ENCODE results near the gene GOLGA5. TPM values are rescaled to one million over a fixed set of nuclear protein-coding genes. Genes with fewer than 3 reads are reported as not detected.
"Not testable (repeated sequence)": the region's sequence is repeated elsewhere in the genome, so short reads cannot be mapped to it uniquely, and the experiment has no call there.

GOLGA5 gene
- total RNA-seq, 1 donor = 73.1 TPM

GRCh38 chr14:92819011-92819597 lies 25.0 kb downstream of the GOLGA5 start:
- Histone ChIP-seq H3K4me2 (ENCODE audit: insufficient read depth, low read length) (no peak overlapping the region), H2AFZ (ENCODE audit: low read length) (no peak overlapping the region), H3K27ac (ENCODE audit: low read depth, low read length) (no peak overlapping the region), H4K20me1 (ENCODE audit: insufficient read depth, low read length) (peaks cover 6% of the 10 kb centered on the region), H3K79me2 (ENCODE audit: insufficient read depth, low read length) (peaks cover 5% of the 10 kb centered on the region), H3K9me3 (ENCODE audit: low read depth, low read length) (no peaks in the 10 kb centered on the region), H3K27me3 (ENCODE audit: insufficient read depth, low read length) (no peaks in the 10 kb centered on the region), H3K4me3 (ENCODE audit: insufficient read depth, low read length) (no peak overlapping the region), H3K36me3 (ENCODE audit: insufficient read depth, low read length) (peaks cover 88% of the 10 kb centered on the region), H3K4me1 (ENCODE audit: insufficient read depth, low read length) (no peaks in the 10 kb centered on the region)
- DNase-seq (ENCODE audit: insufficient read length, low spot score, missing footprints) = no peak
- TF ChIP-seq CTCF (IDR thresholded peaks at IDR 0.05; ENCODE audit: extremely low read depth, low read depth, low read length) = no peak

GRCh38 chr14:92819680-92820535 lies 25.8 kb downstream of the GOLGA5 start:
- not testable (repeated sequence) for H3K4me1 ChIP-seq (ENCODE audit: insufficient read depth, low read length); H3K9me3 ChIP-seq (ENCODE audit: low read depth, low read length); H4K20me1 ChIP-seq (ENCODE audit: insufficient read depth, low read length); H3K4me2 ChIP-seq (ENCODE audit: insufficient read depth, low read length); H3K27ac ChIP-seq (ENCODE audit: low read depth, low read length); H2AFZ ChIP-seq (ENCODE audit: low read length); H3K79me2 ChIP-seq (ENCODE audit: insufficient read depth, low read length); H3K27me3 ChIP-seq (ENCODE audit: insufficient read depth, low read length); H3K4me3 ChIP-seq (ENCODE audit: insufficient read depth, low read length); DNase-seq (ENCODE audit: insufficient read length, low spot score, missing footprints)
- H3K36me3 ChIP-seq (ENCODE audit: insufficient read depth, low read length) = peaks cover 88% of the 10 kb centered on the region

GRCh38 chr14:92820536-92820840 lies 26.4 kb downstream of the GOLGA5 start:
- peaks cover 88% of the 10 kb centered on the region for H3K36me3 ChIP-seq (ENCODE audit: insufficient read depth, low read length)
- H3K4me1 ChIP-seq (ENCODE audit: insufficient read depth, low read length); H3K4me3 ChIP-seq (ENCODE audit: insufficient read depth, low read length); DNase-seq (ENCODE audit: insufficient read length, low spot score, missing footprints); H3K9me3 ChIP-seq (ENCODE audit: low read depth, low read length); H3K4me2 ChIP-seq (ENCODE audit: insufficient read depth, low read length); H3K79me2 ChIP-seq (ENCODE audit: insufficient read depth, low read length); H2AFZ ChIP-seq (ENCODE audit: low read length); H3K27me3 ChIP-seq (ENCODE audit: insufficient read depth, low read length); H4K20me1 ChIP-seq (ENCODE audit: insufficient read depth, low read length); H3K27ac ChIP-seq (ENCODE audit: low read depth, low read length): not testable (repeated sequence)

GRCh38 chr14:92830902-92831301 lies 36.8 kb downstream of the GOLGA5 start:
- Histone ChIP-seq H3K4me3 (ENCODE audit: insufficient read depth, low read length) (no peak overlapping the region), H3K4me1 (ENCODE audit: insufficient read depth, low read length) (no peaks in the 10 kb centered on the region), H3K27me3 (ENCODE audit: insufficient read depth, low read length) (no peaks in the 10 kb centered on the region), H3K36me3 (ENCODE audit: insufficient read depth, low read length) (peaks cover 78% of the 10 kb centered on the region), H4K20me1 (ENCODE audit: insufficient read depth, low read length) (peaks cover under 1% of the 10 kb centered on the region), H3K4me2 (ENCODE audit: insufficient read depth, low read length) (no peak overlapping the region), H3K27ac (ENCODE audit: low read depth, low read length) (no peak overlapping the region), H3K9me3 (ENCODE audit: low read depth, low read length) (no peaks in the 10 kb centered on the region), H2AFZ (ENCODE audit: low read length) (no peak overlapping the region), H3K79me2 (ENCODE audit: insufficient read depth, low read length) (no peaks in the 10 kb centered on the region)
- no peak for TF ChIP-seq CTCF (IDR thresholded peaks at IDR 0.05; ENCODE audit: extremely low read depth, low read depth, low read length)
- no peak for DNase-seq (ENCODE audit: insufficient read length, low spot score, missing footprints)

GRCh38 chr14:92832137-92832700 lies 38.1 kb downstream of the GOLGA5 start:
- H3K4me1 ChIP-seq (ENCODE audit: insufficient read depth, low read length) = no peaks in the 10 kb centered on the region
- TF ChIP-seq CTCF (IDR thresholded peaks at IDR 0.05; ENCODE audit: extremely low read depth, low read depth, low read length) = no peak
- no peaks in the 10 kb centered on the region for H4K20me1 ChIP-seq (ENCODE audit: insufficient read depth, low read length)
- H2AFZ ChIP-seq (ENCODE audit: low read length) = no peak overlapping the region
- no peak overlapping the region for H3K4me2 ChIP-seq (ENCODE audit: insufficient read depth, low read length)
- H3K36me3 ChIP-seq (ENCODE audit: insufficient read depth, low read length) = peaks cover 76% of the 10 kb centered on the region
- H3K27me3 ChIP-seq (ENCODE audit: insufficient read depth, low read length) = no peaks in the 10 kb centered on the region
- H3K9me3 ChIP-seq (ENCODE audit: low read depth, low read length) = no peaks in the 10 kb centered on the region
- no peaks in the 10 kb centered on the region for H3K79me2 ChIP-seq (ENCODE audit: insufficient read depth, low read length)
- H3K4me3 ChIP-seq (ENCODE audit: insufficient read depth, low read length) = no peak overlapping the region
- H3K27ac ChIP-seq (ENCODE audit: low read depth, low read length) = no peak overlapping the region
- no peak for DNase-seq (ENCODE audit: insufficient read length, low spot score, missing footprints)
